Measurements from ENCODE around the gene REEP6. TPM values are rescaled to one million over a fixed set of nuclear protein-coding genes. Genes with fewer than 3 reads are reported as not detected.

Gene REEP6
- total RNA-seq, 1 experiment from 2014 or later = 10.5 TPM

DNA sequence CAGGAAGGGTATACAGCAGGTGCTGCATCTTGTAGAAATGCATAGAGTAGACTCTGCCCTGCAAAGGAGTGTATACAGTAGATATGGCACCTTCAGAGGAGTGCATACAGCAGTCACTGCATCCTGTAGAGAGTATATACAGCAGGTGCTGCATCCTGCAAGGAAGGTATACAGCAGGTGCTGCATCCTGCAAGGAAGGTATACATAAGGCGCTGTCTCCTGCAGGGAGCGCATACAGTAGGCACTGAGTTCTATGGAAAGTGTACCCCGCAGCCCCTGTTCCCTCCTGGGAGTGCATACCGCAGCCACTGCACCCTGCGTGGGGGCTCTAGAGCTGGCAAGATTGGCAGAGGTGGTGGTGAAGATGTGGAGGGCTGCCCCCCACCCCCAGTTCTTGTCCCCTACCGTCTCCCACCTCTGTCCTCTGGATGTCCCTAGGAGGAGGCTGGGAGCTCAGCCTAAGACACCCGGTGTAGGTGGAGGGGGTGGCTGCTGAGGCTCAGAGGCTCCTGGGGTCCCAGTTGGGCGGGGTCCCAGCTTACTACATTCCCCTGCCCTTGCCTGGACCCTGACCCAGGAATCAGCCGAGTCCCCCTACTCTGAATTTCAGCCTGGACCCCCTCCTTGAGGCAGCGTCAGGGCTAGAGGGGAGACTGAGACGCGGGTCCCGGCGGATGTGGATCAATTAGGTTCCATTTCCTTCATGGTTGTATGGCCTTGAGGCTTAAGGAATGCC, 24.2 kb downstream of the REEP6 start:
- Mint-ChIP-seq H3K4me3 (no peak overlapping the region), H3K9me3 (peaks cover 0 to 8% of the 10 kb centered on the region in 2 experiments; a peak in 1 of 5 replicates), H3K36me3 (ENCODE audit: insufficient read depth in 1 of 3, low read depth in 3 of 3) (no peaks in the 10 kb centered on the region), H3K4me1 (peaks cover 5 to 8% of the 10 kb centered on the region in 2 experiments), H3K27me3 (ENCODE audit: low read depth) (peaks cover 75% of the 10 kb centered on the region), H3K27ac (no peak overlapping the region)
- H3K79me2 ChIP-seq (ENCODE audit: insufficient read depth, low read length) = no peaks in the 10 kb centered on the region
- no peak overlapping the region for H4K91ac ChIP-seq (ENCODE audit: insufficient read length, low read depth, low read length)
- no peak overlapping the region for H2BK12ac ChIP-seq (ENCODE audit: insufficient read length, low read depth, low read length)
- no peak overlapping the region for H3K9ac ChIP-seq (ENCODE audit: extremely low read depth, insufficient read length, low read length)
- H3K23me2 ChIP-seq (ENCODE audit: insufficient read length, low read depth, low read length, poor library complexity, severe bottlenecking) = no peaks in the 10 kb centered on the region
- DNase-seq = no peak
- TF ChIP-seq, protein P1, sequence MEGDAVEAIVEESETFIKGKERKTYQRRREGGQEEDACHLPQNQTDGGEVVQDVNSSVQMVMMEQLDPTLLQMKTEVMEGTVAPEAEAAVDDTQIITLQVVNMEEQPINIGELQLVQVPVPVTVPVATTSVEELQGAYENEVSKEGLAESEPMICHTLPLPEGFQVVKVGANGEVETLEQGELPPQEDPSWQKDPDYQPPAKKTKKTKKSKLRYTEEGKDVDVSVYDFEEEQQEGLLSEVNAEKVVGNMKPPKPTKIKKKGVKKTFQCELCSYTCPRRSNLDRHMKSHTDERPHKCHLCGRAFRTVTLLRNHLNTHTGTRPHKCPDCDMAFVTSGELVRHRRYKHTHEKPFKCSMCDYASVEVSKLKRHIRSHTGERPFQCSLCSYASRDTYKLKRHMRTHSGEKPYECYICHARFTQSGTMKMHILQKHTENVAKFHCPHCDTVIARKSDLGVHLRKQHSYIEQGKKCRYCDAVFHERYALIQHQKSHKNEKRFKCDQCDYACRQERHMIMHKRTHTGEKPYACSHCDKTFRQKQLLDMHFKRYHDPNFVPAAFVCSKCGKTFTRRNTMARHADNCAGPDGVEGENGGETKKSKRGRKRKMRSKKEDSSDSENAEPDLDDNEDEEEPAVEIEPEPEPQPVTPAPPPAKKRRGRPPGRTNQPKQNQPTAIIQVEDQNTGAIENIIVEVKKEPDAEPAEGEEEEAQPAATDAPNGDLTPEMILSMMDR (conservative IDR thresholded peaks at IDR 0.05) = no peak
- no peaks in the 10 kb centered on the region for H3K27me3 ChIP-seq (ENCODE audit: insufficient read depth, low read length)
- H3K18ac ChIP-seq (ENCODE audit: insufficient read length, low read depth, low read length) = no peak overlapping the region
- H3K4me2 ChIP-seq (ENCODE audit: insufficient read depth, insufficient read length, low read length) = no peak overlapping the region
- H3K9me3 ChIP-seq (ENCODE audit: control insufficient read depth, low read depth, low read length) = no peaks in the 10 kb centered on the region
- no peak overlapping the region for H4K5ac ChIP-seq (ENCODE audit: insufficient read length, low read depth, low read length)
- H3K23ac ChIP-seq (ENCODE audit: insufficient read length, low read depth, low read length) = no peak overlapping the region
- H3K27ac ChIP-seq (ENCODE audit: insufficient read length, low read depth, low read length) = no peak overlapping the region
- no peak overlapping the region; the same call in 1 of the 2 replicates for H3K14ac ChIP-seq (ENCODE audit: insufficient read depth, low read length)
- no peak overlapping the region for H3T11ph ChIP-seq (ENCODE audit: low read length)
- H2AK5ac ChIP-seq (ENCODE audit: insufficient read length, low read length) = no peak overlapping the region
- H2BK15ac ChIP-seq (ENCODE audit: low read depth, low read length) = no peak overlapping the region
- H3K56ac ChIP-seq (ENCODE audit: insufficient read length, low read depth, low read length) = no peak overlapping the region
- H2BK120ac ChIP-seq (ENCODE audit: low read depth, low read length, poor library complexity, severe bottlenecking) = no peak overlapping the region
- H2BK20ac ChIP-seq (ENCODE audit: low read depth, low read length, poor library complexity, severe bottlenecking) = no peak overlapping the region
- H3K79me1 ChIP-seq (ENCODE audit: insufficient read depth, low read depth, low read length, poor library complexity, severe bottlenecking) = no peaks in the 10 kb centered on the region
- no peak overlapping the region for H3K4ac ChIP-seq (ENCODE audit: low read depth, low read length)
- no CpG with 5 or more reads among the region's 14 CpGs for WGBS (ENCODE audit: extremely low coverage, insufficient read length, low lambda C conversion rate)
- H3K4me1 ChIP-seq (ENCODE audit: insufficient read depth, low read length) = no peaks in the 10 kb centered on the region
- no peaks in the 10 kb centered on the region for H4K20me1 ChIP-seq (ENCODE audit: control insufficient read depth, insufficient read depth, insufficient read length)
- no peak overlapping the region for H2AFZ ChIP-seq (ENCODE audit: low read length)
- H2BK5ac ChIP-seq (ENCODE audit: insufficient read length, low read length) = no peak overlapping the region
- H4K8ac ChIP-seq (replicated peaks; ENCODE audit: insufficient read length, low read depth, low read length) = no peak overlapping the region
